Measurements from ENCODE around the gene TLCD1. TPM values are rescaled to one million over a fixed set of nuclear protein-coding genes. Genes with fewer than 3 reads are reported as not detected.

Gene TLCD1
- total RNA-seq, 1 experiment from 2014 or later: 50.7 TPM

DNA sequence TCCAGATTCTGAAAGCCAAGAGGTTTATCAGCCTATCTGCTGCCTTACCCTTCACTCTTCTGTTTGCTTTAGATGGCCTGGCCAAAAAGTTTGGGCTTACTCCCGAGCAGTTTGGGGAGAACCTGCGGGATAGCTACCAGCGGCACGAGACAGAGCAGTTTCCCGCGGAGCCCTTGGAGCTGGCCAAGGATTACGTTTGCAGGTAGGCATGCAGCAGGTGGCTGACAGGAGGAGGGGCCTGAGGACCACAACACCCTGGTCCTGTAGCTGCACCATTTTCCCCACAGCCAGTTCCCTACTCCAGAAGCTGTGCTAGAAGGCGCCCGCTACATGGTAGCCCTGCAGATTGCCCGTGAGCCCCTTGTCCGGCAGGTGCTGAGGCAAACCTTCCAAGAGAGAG lies 43.4 kb downstream of the TLCD1 start:
- WGBS (ENCODE audit: extremely low coverage, insufficient read length, low lambda C conversion rate): no CpG with 5 or more reads among the region's 11 CpGs
- Histone ChIP-seq H3K18ac (ENCODE audit: insufficient read length, low read depth, low read length) (no peak overlapping the region), H2AFZ (ENCODE audit: low read length) (no peak overlapping the region), H3K9me3 (ENCODE audit: control insufficient read depth, low read depth, low read length) (no peaks in the 10 kb centered on the region), H3K4me1 (ENCODE audit: insufficient read depth, low read length) (no peaks in the 10 kb centered on the region), H3K9ac (ENCODE audit: extremely low read depth, insufficient read length, low read length) (no peak overlapping the region), H4K8ac (replicated peaks; ENCODE audit: insufficient read length, low read depth, low read length) (no peak overlapping the region), H4K5ac (ENCODE audit: insufficient read length, low read depth, low read length) (no peak overlapping the region), H2AK5ac (ENCODE audit: insufficient read length, low read length) (no peak overlapping the region), H3K23ac (ENCODE audit: insufficient read length, low read depth, low read length) (no peak overlapping the region), H3K4me2 (ENCODE audit: insufficient read depth, insufficient read length, low read length) (no peak overlapping the region), H3T11ph (ENCODE audit: low read length) (no peak overlapping the region), H3K56ac (ENCODE audit: insufficient read length, low read depth, low read length) (no peak overlapping the region), H4K20me1 (ENCODE audit: control insufficient read depth, insufficient read depth, insufficient read length) (no peaks in the 10 kb centered on the region), H3K27ac (ENCODE audit: insufficient read length, low read depth, low read length) (no peak overlapping the region), H2BK20ac (ENCODE audit: low read depth, low read length, poor library complexity, severe bottlenecking) (no peak overlapping the region), H3K14ac (ENCODE audit: insufficient read depth, low read length) (no peak overlapping the region), H2BK120ac (ENCODE audit: low read depth, low read length, poor library complexity, severe bottlenecking) (no peak overlapping the region), H2BK12ac (ENCODE audit: insufficient read length, low read depth, low read length) (no peak overlapping the region), H3K4ac (ENCODE audit: low read depth, low read length) (no peak overlapping the region), H3K27me3 (ENCODE audit: insufficient read depth, low read length) (peaks cover 1% of the 10 kb centered on the region; the same call in 1 of the 2 replicates), H2BK5ac (ENCODE audit: insufficient read length, low read length) (no peak overlapping the region), H3K79me2 (ENCODE audit: insufficient read depth, low read length) (no peaks in the 10 kb centered on the region), H3K23me2 (ENCODE audit: insufficient read length, low read depth, low read length, poor library complexity, severe bottlenecking) (no peaks in the 10 kb centered on the region), H4K91ac (ENCODE audit: insufficient read length, low read depth, low read length) (no peak overlapping the region), H3K79me1 (ENCODE audit: insufficient read depth, low read depth, low read length, poor library complexity, severe bottlenecking) (no peaks in the 10 kb centered on the region), H2BK15ac (ENCODE audit: low read depth, low read length) (no peak overlapping the region)
- H3K9me3 Mint-ChIP-seq: no peaks in the 10 kb centered on the region
- TF ChIP-seq, protein P1, sequence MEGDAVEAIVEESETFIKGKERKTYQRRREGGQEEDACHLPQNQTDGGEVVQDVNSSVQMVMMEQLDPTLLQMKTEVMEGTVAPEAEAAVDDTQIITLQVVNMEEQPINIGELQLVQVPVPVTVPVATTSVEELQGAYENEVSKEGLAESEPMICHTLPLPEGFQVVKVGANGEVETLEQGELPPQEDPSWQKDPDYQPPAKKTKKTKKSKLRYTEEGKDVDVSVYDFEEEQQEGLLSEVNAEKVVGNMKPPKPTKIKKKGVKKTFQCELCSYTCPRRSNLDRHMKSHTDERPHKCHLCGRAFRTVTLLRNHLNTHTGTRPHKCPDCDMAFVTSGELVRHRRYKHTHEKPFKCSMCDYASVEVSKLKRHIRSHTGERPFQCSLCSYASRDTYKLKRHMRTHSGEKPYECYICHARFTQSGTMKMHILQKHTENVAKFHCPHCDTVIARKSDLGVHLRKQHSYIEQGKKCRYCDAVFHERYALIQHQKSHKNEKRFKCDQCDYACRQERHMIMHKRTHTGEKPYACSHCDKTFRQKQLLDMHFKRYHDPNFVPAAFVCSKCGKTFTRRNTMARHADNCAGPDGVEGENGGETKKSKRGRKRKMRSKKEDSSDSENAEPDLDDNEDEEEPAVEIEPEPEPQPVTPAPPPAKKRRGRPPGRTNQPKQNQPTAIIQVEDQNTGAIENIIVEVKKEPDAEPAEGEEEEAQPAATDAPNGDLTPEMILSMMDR (conservative IDR thresholded peaks at IDR 0.05): no peak
- no peak overlapping the region for H3K27ac Mint-ChIP-seq
- H3K4me1 Mint-ChIP-seq: no peaks in the 10 kb centered on the region
- no peak overlapping the region for H3K4me3 Mint-ChIP-seq
- peaks cover 60 to 95% (median 88%) of the 10 kb centered on the region in 3 experiments; a peak in 6 of 7 replicates for H3K36me3 Mint-ChIP-seq (ENCODE audit: insufficient read depth in 1 of 3, low read depth in 3 of 3)
- no peak for DNase-seq
- H3K27me3 Mint-ChIP-seq (ENCODE audit: low read depth): no peaks in the 10 kb centered on the region

Measured in H9 (cell line).